GM18951 (cell line): Measurements from ENCODE around the gene ADCK2.
"Not testable (repeated sequence)": the region's sequence is repeated elsewhere in the genome, so short reads cannot be mapped to it uniquely, and the experiment has no call there.

Experiments used
- POLR2A ChIP-seq: IDR thresholded peaks from 4 replicates; pipeline ENCODE4 v1.6.1; 2011; ENCODE audit warnings: mild to moderate bottlenecking; ENCODE audit not compliant: insufficient read length, insufficient read depth; ENCODE audit errors: extremely low read depth
- in situ Hi-C: fragments of 300-500 bp; cut with MboI; formaldehyde crosslinking; loops from one replicate; pipeline ENCODE4 v1.12.0; 2022; ENCODE audit warnings: low sequenced_read_pairs, mixed read lengths, inconsistent platforms; ENCODE audit not compliant: unreplicated experiment

The ADCK2 gene

GRCh38 chr7:140670343-140670935 lies 2.3 kb upstream of the ADCK2 start:
- no peak for TF ChIP-seq POLR2A
- in situ Hi-C loops: no loop called here

GRCh38 chr7:140671966-140672365 lies 779 bp upstream of the ADCK2 start:
- in situ Hi-C loops: no loop called here

GRCh38 chr7:140673063-140673773 lies 473 bp downstream of the ADCK2 start:
- peak; percentile 46 for TF ChIP-seq POLR2A
- in situ Hi-C loops: no loop called here

More at GRCh38 chr7:140671966-140672365, 779 bp upstream of the ADCK2 start:
- TF ChIP-seq POLR2A: no peak

- TF ChIP-seq POLR2A: no peak
- in situ Hi-C loops: no loop called here
Observed at GRCh38 chr7:140673774-140674155, 1.0 kb downstream of the ADCK2 start.

GRCh38 chr7:140674356-140674800 lies 1.6 kb downstream of the ADCK2 start:
- in situ Hi-C loops: no loop called here

GRCh38 chr7:140674899-140675701 lies 2.4 kb downstream of the ADCK2 start:
- no peak for TF ChIP-seq POLR2A
- in situ Hi-C loops: no loop called here

More at GRCh38 chr7:140674356-140674800, 1.6 kb downstream of the ADCK2 start:
- TF ChIP-seq POLR2A: no peak

GRCh38 chr7:140675726-140676125 lies 3.0 kb downstream of the ADCK2 start:
- no peak for TF ChIP-seq POLR2A
- in situ Hi-C loops: no loop called here

- in situ Hi-C loops: no loop called here
- TF ChIP-seq POLR2A: no peak
Observed at GRCh38 chr7:140676306-140676705, 3.6 kb downstream of the ADCK2 start.

- in situ Hi-C loops: not testable (repeated sequence)
Observed at GRCh38 chr7:140676956-140677355, 4.2 kb downstream of the ADCK2 start.

GRCh38 chr7:140677496-140677895 lies 4.8 kb downstream of the ADCK2 start:
- no peak for TF ChIP-seq POLR2A
- in situ Hi-C loops: no loop called here

GRCh38 chr7:140678081-140678815 lies 5.5 kb downstream of the ADCK2 start:
- TF ChIP-seq POLR2A: no peak

GRCh38 chr7:140678816-140679130 lies 6.0 kb downstream of the ADCK2 start:
- TF ChIP-seq POLR2A: no peak
- in situ Hi-C loops: no loop called here

More at GRCh38 chr7:140678081-140678815, 5.5 kb downstream of the ADCK2 start:
- in situ Hi-C loops: no loop called here

- in situ Hi-C loops: no loop called here
- TF ChIP-seq POLR2A: no peak
Observed at GRCh38 chr7:140679186-140679585, 6.4 kb downstream of the ADCK2 start.
